Endothelial cell (in vitro differentiated cells): ENCODE measurements around the gene MRPL43. TPM values are rescaled to one million over a fixed set of nuclear protein-coding genes. Genes with fewer than 3 reads are reported as not detected.

Experiments used
- DNase-seq: peaks from one replicate; pipeline ENCODE4 v3.0.0; 2021; ENCODE audit warnings: low spot score
- H3K27ac Mint-ChIP-seq: one replicate; pipeline ENCODE4 v1.8.0; 2021; ENCODE audit warnings: mixed read lengths, inconsistent platforms; ENCODE audit not compliant: unreplicated experiment
- H3K27me3 Mint-ChIP-seq: one replicate; pipeline ENCODE4 v1.8.0; 2021; ENCODE audit warnings: mild to moderate bottlenecking, moderate library complexity, mixed read lengths, inconsistent platforms; ENCODE audit not compliant: unreplicated experiment
- H3K36me3 Mint-ChIP-seq: one replicate; pipeline ENCODE4 v1.8.0; 2021; ENCODE audit warnings: mild to moderate bottlenecking, low read depth, mixed read lengths, inconsistent platforms; ENCODE audit not compliant: unreplicated experiment
- H3K4me1 Mint-ChIP-seq: one replicate; pipeline ENCODE4 v1.8.0; 2021; ENCODE audit warnings: mild to moderate bottlenecking, mixed read lengths, inconsistent platforms; ENCODE audit not compliant: unreplicated experiment
- H3K4me3 Mint-ChIP-seq: one replicate; pipeline ENCODE4 v1.8.0; 2021; ENCODE audit warnings: mild to moderate bottlenecking, mixed read lengths, inconsistent platforms; ENCODE audit not compliant: unreplicated experiment
- H3K9me3 Mint-ChIP-seq: one replicate; pipeline ENCODE4 v1.8.0; 2021; ENCODE audit warnings: mixed read lengths, inconsistent platforms; ENCODE audit not compliant: unreplicated experiment
- total RNA-seq: library from RNA; stranded (reverse); fragmentation: NEBNext Ultra II Directional; extraction: Animal tissue kit (Norgen Biotek cat#: 25700); gene quantifications from one replicate; pipeline ENCODE4 v1.2.1, GENCODE V29; 2021; ENCODE audit not compliant: unreplicated experiment
- TF ChIP-seq, protein P1 (sequence below): fragments of 200-600 bp; sonication (generic); IDR thresholded peaks from one replicate; pipeline ENCODE4 v1.5.0; 2021; ENCODE audit warnings: antibody characterized with exemption; ENCODE audit not compliant: unreplicated experiment

MRPL43 gene
- total RNA-seq, 1 donor from 2014 or later, result 51.8 TPM

DNA sequence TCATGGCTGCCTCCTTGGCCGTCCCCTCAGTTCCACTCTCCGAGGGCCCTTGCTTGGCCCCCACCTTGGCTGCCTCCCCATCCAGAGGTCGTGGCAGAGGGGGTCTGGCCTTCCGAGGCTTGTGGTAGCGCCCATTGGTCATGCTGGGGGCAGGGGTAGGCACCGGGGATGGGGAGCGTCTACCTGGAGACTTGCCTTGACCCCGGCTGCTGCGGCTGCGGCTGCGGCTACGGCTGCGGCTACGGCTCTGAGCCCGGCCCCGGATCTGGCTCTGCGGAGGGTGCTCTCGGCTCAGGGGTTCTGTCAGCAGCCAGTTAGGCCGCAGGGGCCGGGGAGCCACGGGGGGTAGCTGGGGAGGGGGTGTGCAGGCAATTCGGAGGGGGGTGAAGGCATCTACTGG is 23.0 kb upstream of the MRPL43 start:
- TF ChIP-seq, protein P1, sequence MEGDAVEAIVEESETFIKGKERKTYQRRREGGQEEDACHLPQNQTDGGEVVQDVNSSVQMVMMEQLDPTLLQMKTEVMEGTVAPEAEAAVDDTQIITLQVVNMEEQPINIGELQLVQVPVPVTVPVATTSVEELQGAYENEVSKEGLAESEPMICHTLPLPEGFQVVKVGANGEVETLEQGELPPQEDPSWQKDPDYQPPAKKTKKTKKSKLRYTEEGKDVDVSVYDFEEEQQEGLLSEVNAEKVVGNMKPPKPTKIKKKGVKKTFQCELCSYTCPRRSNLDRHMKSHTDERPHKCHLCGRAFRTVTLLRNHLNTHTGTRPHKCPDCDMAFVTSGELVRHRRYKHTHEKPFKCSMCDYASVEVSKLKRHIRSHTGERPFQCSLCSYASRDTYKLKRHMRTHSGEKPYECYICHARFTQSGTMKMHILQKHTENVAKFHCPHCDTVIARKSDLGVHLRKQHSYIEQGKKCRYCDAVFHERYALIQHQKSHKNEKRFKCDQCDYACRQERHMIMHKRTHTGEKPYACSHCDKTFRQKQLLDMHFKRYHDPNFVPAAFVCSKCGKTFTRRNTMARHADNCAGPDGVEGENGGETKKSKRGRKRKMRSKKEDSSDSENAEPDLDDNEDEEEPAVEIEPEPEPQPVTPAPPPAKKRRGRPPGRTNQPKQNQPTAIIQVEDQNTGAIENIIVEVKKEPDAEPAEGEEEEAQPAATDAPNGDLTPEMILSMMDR, result no peak
- Mint-ChIP-seq H3K27ac (no peak overlapping the region), H3K4me3 (no peak overlapping the region), H3K36me3 (peaks cover 7% of the 10 kb centered on the region), H3K27me3 (peaks cover 11% of the 10 kb centered on the region), H3K9me3 (no peaks in the 10 kb centered on the region), H3K4me1 (peaks cover 13% of the 10 kb centered on the region)
- DNase-seq, result no peak

DNA sequence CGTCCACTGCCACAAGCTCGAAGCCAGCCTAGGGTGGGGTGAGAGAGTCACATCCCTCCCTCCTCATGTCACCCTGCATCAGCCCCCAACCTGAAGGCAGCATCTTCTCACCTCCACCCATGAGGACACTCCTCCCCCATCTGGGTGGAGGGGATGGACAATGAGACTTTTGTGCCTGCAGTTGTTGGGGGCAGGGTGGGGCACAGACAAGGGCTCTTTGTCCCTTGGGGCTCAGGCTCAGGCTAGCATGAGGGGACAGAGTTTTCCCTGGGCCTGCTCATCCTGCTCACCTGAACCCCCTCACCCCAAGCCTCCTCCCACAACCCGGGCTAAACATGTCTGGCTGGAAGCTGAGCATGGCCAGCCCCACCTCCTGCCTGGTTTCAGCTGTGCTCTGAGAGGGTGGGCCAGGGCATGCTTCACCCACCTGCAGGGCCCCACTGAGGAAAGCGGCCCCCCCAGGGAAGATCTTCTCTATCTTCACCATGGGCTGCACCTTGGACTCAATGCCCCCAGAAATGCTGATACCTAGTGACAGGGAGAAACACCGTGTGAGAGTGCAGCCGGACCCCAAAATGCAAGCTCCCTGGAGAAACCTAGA is 21.6 kb upstream of the MRPL43 start:
- TF ChIP-seq, protein P1, result no peak
- no peak for DNase-seq
- no peak overlapping the region for H3K4me3 Mint-ChIP-seq
- no peak overlapping the region for H3K27ac Mint-ChIP-seq
- peaks cover 3% of the 10 kb centered on the region for H3K27me3 Mint-ChIP-seq
- peaks cover 7% of the 10 kb centered on the region for H3K36me3 Mint-ChIP-seq
- H3K9me3 Mint-ChIP-seq, result no peaks in the 10 kb centered on the region
- H3K4me1 Mint-ChIP-seq, result peaks cover 8% of the 10 kb centered on the region

GRCh38 chr10:101007915-101008822 is 20.9 kb upstream of the MRPL43 start:
- H3K9me3 Mint-ChIP-seq, result no peaks in the 10 kb centered on the region

GRCh38 chr10:101007099-101007711 is 19.9 kb upstream of the MRPL43 start:
- Mint-ChIP-seq H3K27me3 (peaks cover 3% of the 10 kb centered on the region), H3K9me3 (no peaks in the 10 kb centered on the region), H3K36me3 (peaks cover 7% of the 10 kb centered on the region), H3K27ac (no peak overlapping the region), H3K4me3 (no peak overlapping the region), H3K4me1 (no peaks in the 10 kb centered on the region)
- TF ChIP-seq, protein P1, result no peak
- no peak for DNase-seq

More at GRCh38 chr10:101007915-101008822, 20.9 kb upstream of the MRPL43 start:
- no peak for DNase-seq
- peaks cover 4% of the 10 kb centered on the region for H3K4me1 Mint-ChIP-seq
- peaks cover 3% of the 10 kb centered on the region for H3K27me3 Mint-ChIP-seq
- peaks cover 7% of the 10 kb centered on the region for H3K36me3 Mint-ChIP-seq
- H3K27ac Mint-ChIP-seq, result no peak overlapping the region
- no peak overlapping the region for H3K4me3 Mint-ChIP-seq
- TF ChIP-seq, protein P1, result no peak
